ENCODE data around the gene TBC1D22A.
A peak's percentile ranks its signal among the peaks of the same experiment; 100 is the strongest.

Gene TBC1D22A

DNA sequence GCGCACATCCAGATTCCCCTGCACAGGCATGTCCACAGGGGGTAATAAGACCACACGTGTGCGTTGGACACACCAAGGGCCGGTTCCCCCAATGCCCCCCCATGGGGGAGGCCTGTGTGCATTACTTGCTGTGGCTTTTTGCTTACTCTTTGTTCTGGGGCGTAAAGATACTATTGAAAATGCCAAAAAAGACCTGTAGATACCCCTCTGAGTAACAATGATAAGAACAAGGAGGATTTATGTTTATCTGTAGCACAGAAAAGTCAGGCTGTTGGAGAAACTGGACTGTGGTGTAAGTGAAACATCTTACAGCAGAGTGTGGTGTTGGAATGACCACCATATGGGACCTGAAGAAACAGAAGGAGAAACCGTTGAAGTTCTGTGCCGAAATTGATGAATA, 103.2 kb downstream of the TBC1D22A start:
- peaks cover 3% of the 10 kb centered on the region for H3K9me3 Mint-ChIP-seq
- H3K4me3 Mint-ChIP-seq, result no peak overlapping the region
- ATAC-seq (ENCODE audit: low read depth) (no peak), DNase-seq (ENCODE audit: low spot score in 2 of 2) (no peak)
- no peak overlapping the region for H3K27ac Mint-ChIP-seq
- H3K36me3 Mint-ChIP-seq, result peaks cover 36% of the 10 kb centered on the region
- peaks cover 33% of the 10 kb centered on the region for H3K4me1 Mint-ChIP-seq
- H3K27me3 Mint-ChIP-seq, result no peaks in the 10 kb centered on the region

- Mint-ChIP-seq H3K36me3 (peaks cover 45% of the 10 kb centered on the region), H3K4me1 (peaks cover 32% of the 10 kb centered on the region), H3K9me3 (peaks cover 9% of the 10 kb centered on the region), H3K4me3 (no peak overlapping the region), H3K27ac (no peak overlapping the region), H3K27me3 (no peaks in the 10 kb centered on the region)
- DNase-seq (ENCODE audit: low spot score in 2 of 2) (no peak), ATAC-seq (ENCODE audit: low read depth) (no peak)
Measured at GRCh38 chr22:46866591-46866990, 104.1 kb downstream of the TBC1D22A start.

DNA sequence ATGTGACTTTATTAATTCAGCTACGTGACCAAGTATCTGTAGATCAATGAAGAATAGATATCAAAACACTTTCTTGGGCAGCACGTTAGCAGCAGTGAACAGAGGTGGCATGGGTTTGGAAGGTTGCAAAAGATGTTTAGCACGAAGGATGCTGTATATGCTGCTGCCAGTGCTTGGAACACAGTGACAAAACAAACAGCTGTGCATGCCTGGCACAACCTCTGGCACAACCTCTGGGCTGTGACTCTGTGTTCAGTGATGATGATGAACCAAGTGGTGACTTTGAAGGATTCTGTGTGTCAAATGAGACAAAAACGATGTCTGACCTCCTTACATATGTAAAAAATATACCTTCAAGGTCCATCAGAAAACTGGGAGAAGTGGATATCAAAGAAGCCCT, 104.7 kb downstream of the TBC1D22A start:
- Mint-ChIP-seq H3K4me1 (peaks cover 27% of the 10 kb centered on the region), H3K36me3 (peaks cover 49% of the 10 kb centered on the region), H3K4me3 (no peak overlapping the region), H3K27ac (no peak overlapping the region), H3K27me3 (no peaks in the 10 kb centered on the region), H3K9me3 (peaks cover 9% of the 10 kb centered on the region)
- no peak for ATAC-seq (ENCODE audit: low read depth)
- no peak for DNase-seq (ENCODE audit: low spot score in 2 of 2)

DNA sequence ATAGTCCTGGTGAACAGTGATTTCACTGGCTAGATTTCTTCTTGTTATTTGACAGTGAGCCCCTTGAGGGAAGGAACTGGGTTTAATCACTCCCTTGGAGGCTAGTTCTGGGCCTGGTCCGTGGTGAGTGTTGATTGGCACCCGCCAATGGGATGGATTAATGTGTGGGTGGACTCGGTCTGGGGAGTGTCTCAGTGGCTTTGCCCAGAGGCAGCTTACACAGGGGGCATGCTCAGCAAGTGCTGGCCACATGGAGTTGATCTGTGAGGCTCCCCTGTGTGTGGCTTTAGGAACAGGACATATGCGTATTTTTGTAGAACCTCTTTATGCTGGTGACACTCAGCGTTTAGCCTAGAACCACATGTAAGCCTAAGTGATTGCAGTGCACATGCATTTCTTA, 106.9 kb downstream of the TBC1D22A start:
- ATAC-seq (ENCODE audit: low read depth), result no peak
- H3K27ac Mint-ChIP-seq, result no peak overlapping the region
- H3K9me3 Mint-ChIP-seq, result peaks cover 15% of the 10 kb centered on the region

GRCh38 chr22:46869831-46870441, 107.5 kb downstream of the TBC1D22A start:
- ATAC-seq (ENCODE audit: low read depth) (no peak), DNase-seq (ENCODE audit: low spot score in 2 of 2) (no peak)
- H3K27me3 Mint-ChIP-seq, result no peaks in the 10 kb centered on the region
- H3K36me3 Mint-ChIP-seq, result peaks cover 57% of the 10 kb centered on the region
- no peak overlapping the region for H3K27ac Mint-ChIP-seq
- H3K4me3 Mint-ChIP-seq, result no peak overlapping the region
- H3K9me3 Mint-ChIP-seq, result peaks cover 15% of the 10 kb centered on the region
- H3K4me1 Mint-ChIP-seq, result peaks cover 20% of the 10 kb centered on the region

More for the DNA sequence above, 106.9 kb downstream of the TBC1D22A start:
- no peak overlapping the region for H3K4me3 Mint-ChIP-seq
- H3K36me3 Mint-ChIP-seq, result peaks cover 59% of the 10 kb centered on the region
- peaks cover 18% of the 10 kb centered on the region for H3K4me1 Mint-ChIP-seq
- DNase-seq (ENCODE audit: low spot score in 2 of 2), result no peak
- no peaks in the 10 kb centered on the region for H3K27me3 Mint-ChIP-seq

DNA sequence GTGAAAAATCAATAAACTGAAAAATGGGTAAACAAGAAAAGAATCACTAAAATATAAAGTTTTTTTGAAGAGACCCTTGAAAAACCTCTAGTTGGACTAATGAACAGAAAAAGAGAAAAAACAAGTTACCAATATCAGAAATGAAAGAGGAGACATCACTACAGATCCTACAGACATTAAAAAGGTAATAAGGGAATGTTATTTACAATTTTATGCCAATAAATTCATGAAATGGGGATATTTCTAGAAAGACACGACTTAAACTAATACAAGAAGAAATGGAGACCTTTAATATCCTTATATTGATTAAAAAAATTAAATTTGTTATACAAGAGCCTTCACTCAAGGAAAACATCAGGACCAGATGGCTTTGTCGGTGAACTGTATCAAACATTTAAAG, 109.4 kb downstream of the TBC1D22A start:
- H3K27me3 Mint-ChIP-seq, result no peaks in the 10 kb centered on the region
- H3K36me3 Mint-ChIP-seq, result peaks cover 51% of the 10 kb centered on the region
- DNase-seq (ENCODE audit: low spot score in 2 of 2) (no peak), ATAC-seq (ENCODE audit: low read depth) (no peak)
- H3K27ac Mint-ChIP-seq, result no peak overlapping the region
- H3K9me3 Mint-ChIP-seq, result peaks cover 15% of the 10 kb centered on the region
- H3K4me1 Mint-ChIP-seq, result peaks cover 26% of the 10 kb centered on the region
- no peak overlapping the region for H3K4me3 Mint-ChIP-seq

DNA sequence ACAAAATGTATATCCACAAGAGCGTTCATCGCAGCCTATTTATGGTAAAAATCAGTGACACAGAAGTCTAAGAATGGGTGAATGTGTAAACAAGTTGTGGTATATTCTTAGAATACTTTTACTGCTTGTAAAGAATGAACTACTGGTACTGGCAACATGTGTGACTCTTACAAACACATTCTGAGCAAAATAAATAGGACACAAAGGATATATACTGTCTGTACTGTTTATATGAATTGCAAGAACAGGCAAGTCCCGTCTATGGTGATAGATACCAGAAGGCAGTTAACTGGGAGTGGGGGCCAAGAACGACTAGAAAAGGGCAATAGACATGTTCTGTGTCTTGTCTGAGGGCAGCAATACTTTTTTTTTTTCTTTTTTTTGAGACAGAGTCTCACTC, 112.6 kb downstream of the TBC1D22A start:
- ATAC-seq (ENCODE audit: low read depth) (no peak), DNase-seq (ENCODE audit: low spot score in 2 of 2) (no peak)
- Mint-ChIP-seq H3K27me3 (no peaks in the 10 kb centered on the region), H3K9me3 (peaks cover 12% of the 10 kb centered on the region), H3K4me1 (peaks cover 31% of the 10 kb centered on the region), H3K36me3 (peaks cover 40% of the 10 kb centered on the region), H3K27ac (no peak overlapping the region), H3K4me3 (no peak overlapping the region)

- Mint-ChIP-seq H3K9me3 (peaks cover 8% of the 10 kb centered on the region), H3K27me3 (no peaks in the 10 kb centered on the region), H3K36me3 (peaks cover 38% of the 10 kb centered on the region), H3K4me1 (peaks cover 39% of the 10 kb centered on the region), H3K27ac (no peak overlapping the region), H3K4me3 (no peak overlapping the region)
- DNase-seq (ENCODE audit: low spot score in 2 of 2) (no peak), ATAC-seq (ENCODE audit: low read depth) (no peak)
Measured at GRCh38 chr22:46876357-46876934, 114.0 kb downstream of the TBC1D22A start.

DNA sequence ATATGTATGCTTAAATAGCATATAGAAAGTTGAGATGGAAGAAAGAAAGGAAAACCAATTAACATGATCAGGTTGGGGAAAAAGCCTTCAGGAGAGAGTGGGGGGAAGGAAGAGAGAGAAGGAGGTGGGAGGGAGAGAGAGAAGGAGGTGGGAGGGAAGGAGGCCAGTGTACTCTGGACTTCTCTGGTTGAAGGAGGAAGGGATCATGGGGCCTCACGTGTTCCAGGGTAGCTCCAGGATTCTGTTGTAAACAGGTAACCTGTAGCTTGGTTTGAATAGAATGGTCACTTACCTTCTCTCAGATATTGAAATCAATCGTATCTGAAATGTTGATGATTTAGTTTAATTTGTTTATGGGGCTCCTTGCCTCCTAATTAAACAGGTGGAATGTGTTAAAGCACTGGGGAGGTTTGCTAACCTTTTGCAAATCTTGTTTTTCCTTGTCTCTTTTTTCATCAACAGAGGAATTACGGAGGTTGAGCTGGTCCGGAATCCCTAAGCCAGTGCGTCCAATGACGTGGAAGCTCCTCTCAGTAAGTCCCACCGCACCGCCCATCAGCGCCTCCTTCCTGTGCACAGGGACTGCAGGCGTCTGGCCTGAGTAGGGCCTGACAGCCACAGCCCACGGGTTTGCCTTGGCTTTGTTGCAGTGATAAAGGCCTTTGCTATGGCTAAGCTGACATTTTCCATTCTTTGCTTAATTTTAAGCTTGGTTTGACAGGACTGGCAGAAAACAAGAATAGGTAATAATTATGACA, 115.9 kb downstream of the TBC1D22A start:
- DNase-seq (ENCODE audit: low spot score in 2 of 2) (no peak), ATAC-seq (ENCODE audit: low read depth) (no peak)
- peaks cover 30% of the 10 kb centered on the region for H3K36me3 Mint-ChIP-seq
- H3K27me3 Mint-ChIP-seq, result no peaks in the 10 kb centered on the region
- peaks cover 44% of the 10 kb centered on the region for H3K4me1 Mint-ChIP-seq
- H3K9me3 Mint-ChIP-seq, result no peaks in the 10 kb centered on the region
- no peak overlapping the region for H3K4me3 Mint-ChIP-seq
- peak overlapping the region; percentile 94 for H3K27ac Mint-ChIP-seq

DNA sequence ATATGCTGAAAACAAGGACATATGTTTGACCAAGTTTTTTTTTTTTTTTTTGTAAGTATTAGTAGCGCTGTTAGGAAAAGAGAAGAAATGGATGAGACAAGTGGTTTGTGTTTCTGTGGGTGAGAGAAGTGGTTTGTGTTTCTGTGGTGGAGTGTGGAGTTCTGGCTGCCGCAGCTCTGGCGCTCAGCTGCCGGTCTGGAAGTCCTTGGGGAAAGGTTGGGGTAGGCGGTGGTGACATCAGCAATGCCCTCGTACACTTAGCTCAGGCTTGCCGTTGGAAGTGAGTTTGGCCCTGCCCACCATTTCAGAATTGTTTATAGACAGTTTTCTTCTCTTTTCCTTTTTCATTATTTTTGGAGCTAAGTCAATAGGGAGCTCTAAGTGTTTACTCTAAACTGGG, 116.6 kb downstream of the TBC1D22A start:
- H3K9me3 Mint-ChIP-seq, result no peaks in the 10 kb centered on the region
- DNase-seq (ENCODE audit: low spot score in 2 of 2) (no peak), ATAC-seq (ENCODE audit: low read depth) (no peak)
- H3K27me3 Mint-ChIP-seq, result no peaks in the 10 kb centered on the region
- peak overlapping the region; percentile 94 for H3K27ac Mint-ChIP-seq
- H3K36me3 Mint-ChIP-seq, result peaks cover 32% of the 10 kb centered on the region
- peaks cover 46% of the 10 kb centered on the region for H3K4me1 Mint-ChIP-seq
- H3K4me3 Mint-ChIP-seq, result no peak overlapping the region

GRCh38 chr22:46881373-46882118, 119.1 kb downstream of the TBC1D22A start:
- Mint-ChIP-seq H3K9me3 (no peaks in the 10 kb centered on the region), H3K36me3 (peaks cover 44% of the 10 kb centered on the region), H3K4me3 (no peak overlapping the region), H3K27me3 (no peaks in the 10 kb centered on the region), H3K4me1 (peaks cover 40% of the 10 kb centered on the region), H3K27ac (no peak overlapping the region)
- ATAC-seq (ENCODE audit: low read depth) (no peak), DNase-seq (ENCODE audit: low spot score in 2 of 2) (no peak)

DNA sequence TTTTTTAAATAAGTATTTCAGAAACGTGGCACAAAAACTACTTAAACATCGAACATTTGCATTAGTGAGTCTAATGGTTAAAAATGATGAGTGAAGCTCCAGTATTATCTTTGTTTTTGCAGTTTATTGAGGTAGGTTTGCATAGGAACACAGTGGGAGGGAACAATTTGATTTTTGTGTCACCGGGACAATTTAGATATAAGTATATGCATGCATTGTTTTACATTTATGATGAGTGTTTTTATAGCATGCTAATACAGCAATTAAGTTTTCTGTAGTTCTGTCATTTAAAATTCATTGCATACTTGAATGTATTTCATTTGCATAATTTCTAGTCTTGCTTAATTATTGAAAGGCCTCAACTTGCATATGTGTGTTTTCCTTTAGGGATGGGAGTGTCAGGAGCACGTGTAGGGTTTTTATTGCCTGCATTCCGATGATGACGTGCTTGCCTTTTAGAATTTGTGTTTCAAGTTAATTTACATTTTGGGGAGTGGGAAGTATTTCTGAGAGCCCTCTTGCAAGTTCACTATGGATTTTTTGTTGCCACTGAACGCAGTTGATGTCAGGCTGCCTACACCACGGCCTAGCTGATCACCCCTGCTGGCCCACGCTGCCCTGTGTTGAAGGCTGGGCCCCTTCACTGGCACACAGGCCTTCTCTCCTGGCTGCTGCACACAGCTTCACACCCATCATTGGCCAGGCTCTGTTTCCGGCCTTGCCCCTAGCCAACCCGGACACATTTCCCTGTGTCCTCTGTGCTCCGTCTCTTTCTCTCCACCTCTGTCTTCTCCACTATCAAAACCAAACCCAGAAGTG, 120.9 kb downstream of the TBC1D22A start:
- H3K27ac Mint-ChIP-seq, result no peak overlapping the region
- H3K27me3 Mint-ChIP-seq, result no peaks in the 10 kb centered on the region
- no peaks in the 10 kb centered on the region for H3K9me3 Mint-ChIP-seq
- DNase-seq (ENCODE audit: low spot score in 2 of 2), result no peak
- H3K4me1 Mint-ChIP-seq, result peaks cover 40% of the 10 kb centered on the region
- no peak overlapping the region for H3K4me3 Mint-ChIP-seq
- H3K36me3 Mint-ChIP-seq, result peaks cover 48% of the 10 kb centered on the region
- ATAC-seq (ENCODE audit: low read depth), result no peak

DNA sequence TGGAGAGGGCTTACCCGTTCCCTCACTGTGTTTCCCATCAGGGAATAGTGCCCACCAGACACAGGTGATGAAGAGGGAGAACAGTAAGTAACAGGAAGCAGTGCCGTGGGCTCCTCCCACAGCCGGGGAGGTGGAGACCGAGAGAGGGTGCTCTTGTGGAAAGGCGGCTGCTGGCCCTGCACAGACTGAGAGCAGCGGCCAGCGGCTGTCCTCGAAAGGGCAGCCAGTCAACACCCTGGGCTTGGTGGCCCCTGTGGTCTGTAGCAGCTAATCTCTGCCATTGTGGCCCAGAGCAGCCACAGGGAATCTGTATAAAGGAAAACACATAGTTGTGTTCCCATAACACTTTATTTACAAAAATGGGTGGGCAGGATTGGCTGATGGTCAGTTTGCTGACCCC, 121.9 kb downstream of the TBC1D22A start:
- Mint-ChIP-seq H3K36me3 (peaks cover 46% of the 10 kb centered on the region), H3K27me3 (no peaks in the 10 kb centered on the region), H3K4me1 (peaks cover 37% of the 10 kb centered on the region), H3K27ac (peak overlapping the region; percentile 36), H3K9me3 (no peaks in the 10 kb centered on the region), H3K4me3 (no peak overlapping the region)
- ATAC-seq (ENCODE audit: low read depth) (no peak), DNase-seq (ENCODE audit: low spot score in 2 of 2) (no peak)
